HCT116 (cell line): ENCODE measurements around the gene ZNF483. TPM values are rescaled to one million over a fixed set of nuclear protein-coding genes. Genes with fewer than 3 reads are reported as not detected.

Experiments
- ATAC-seq: fragments of 200-7000 bp; cut with Tn5 transposase; 2 replicates; pipeline ENCODE4 v1.9.1; 2020; ENCODE audit warnings: mild to moderate bottlenecking, moderate library complexity
- BruUV-seq: library from RNA; stranded (reverse); fragments of 400-500 nt; replicated peaks from 2 replicates; lab custom pipeline; 2021; lab: Mats Ljungman, UMichigan
- CTCF ChIA-PET: fragments of 300-600 bp; sonication (Branson Sonifier 250); formaldehyde crosslinking; loops from one replicate; lab custom pipeline; 2021; ENCODE audit warnings: antibody characterized with exemption; lab: Charles Lee
- POLR2A ChIA-PET: fragments of 300-600, 350-600 bp; sonication (Branson Sonifier 250); formaldehyde crosslinking; loops from one replicate; lab custom pipeline; 2021; ENCODE audit warnings: antibody characterized with exemption; lab: Charles Lee
- RAD21 ChIA-PET, 2 experiments: fragments of 300-600 bp; sonication (Branson Sonifier 250); formaldehyde crosslinking; loops; one replicate each; lab custom pipeline; 2023; ENCODE audit warnings: low total read pairs in 2 of 2; ENCODE audit not compliant: uncharacterized antibody in 2 of 2, unreplicated experiment in 2 of 2, low non-redundant PET in 1 of 2; lab: Charles Lee
- DNase-seq: peaks from one replicate; pipeline ENCODE4 v3.0.0-alpha.2; 2010; ENCODE audit warnings: low read depth, low spot score
- H2AFZ ChIP-seq: fragments of 200-600 bp; shearing (Covaris generic), sonication (generic); 2 replicates; pipeline ENCODE4 v1.6.1; 2017; ENCODE audit warnings: low read depth, mixed run types, mixed read lengths, antibody characterized with exemption, low read length; ENCODE audit not compliant: poor library complexity, severe bottlenecking
- H3K27ac ChIP-seq: 2 replicates; pipeline ENCODE4 v1.5.1; 2012; ENCODE audit warnings: low read depth, low read length
- H3K27me3 ChIP-seq: fragments of 200-600 bp; sonication (generic); 2 replicates; pipeline ENCODE4 v1.6.1; 2016; ENCODE audit warnings: mixed run types, low read length, mixed read lengths; ENCODE audit not compliant: insufficient read depth
- H3K36me3 ChIP-seq, 2 experiments: fragments of 200-500 bp in 1 of 2; fragments of 200-600 bp in 1 of 2; sonication (Bioruptor generic) in 1 of 2; sonication (generic) in 1 of 2; 2 replicates each; pipeline versions ENCODE4 v1.5.1 to v1.6.1; 2014 to 2016; ENCODE audit warnings: low read length in 2 of 2, inconsistent platforms in 1 of 2, mixed read lengths in 1 of 2, mixed run types in 1 of 2; ENCODE audit not compliant: insufficient read depth in 2 of 2, control insufficient read depth in 1 of 2
- H3K4me1 ChIP-seq, 2 experiments: fragments of 200-600 bp in 1 of 2; sonication (generic) in 1 of 2; 2 replicates each; pipeline versions ENCODE4 v1.5.1 to v1.6.1; 2012 to 2017; ENCODE audit warnings: low read length in 2 of 2, inconsistent platforms in 1 of 2, mild to moderate bottlenecking in 1 of 2, mixed read lengths in 1 of 2, mixed run types in 1 of 2, moderate library complexity in 1 of 2; ENCODE audit not compliant: insufficient read depth in 2 of 2, control insufficient read depth in 1 of 2
- H3K4me2 ChIP-seq: fragments of 200-600 bp; sonication (generic); 2 replicates; pipeline ENCODE4 v1.6.1; 2017; ENCODE audit warnings: mixed run types, low read length, mixed read lengths
- H3K4me3 ChIP-seq, 2 experiments: fragments of 200-600 bp in 1 of 2; sonication (generic) in 1 of 2; replicated peaks in 1 of 2; 2 replicates each; pipeline ENCODE4 v1.5.1; 2011 to 2016; ENCODE audit warnings: low read length in 2 of 2, control low read depth in 1 of 2, low read depth in 1 of 2, mild to moderate bottlenecking in 1 of 2, mixed read lengths in 1 of 2, mixed run types in 1 of 2
- H3K79me2 ChIP-seq: fragments of 200-600 bp; sonication (generic); 2 replicates; pipeline ENCODE4 v1.6.1; 2017; ENCODE audit warnings: mild to moderate bottlenecking, mixed run types, low read length, moderate library complexity, mixed read lengths; ENCODE audit not compliant: insufficient read depth
- H3K9ac ChIP-seq: fragments of 200-600 bp; sonication (generic); 2 replicates; pipeline ENCODE4 v1.6.1; 2016; ENCODE audit warnings: low read length, mixed read lengths
- H3K9me2 ChIP-seq: fragments of 200-600 bp; sonication (generic), shearing (Covaris generic); 2 replicates; pipeline ENCODE4 v1.6.1; 2017; ENCODE audit warnings: mixed run types, mild to moderate bottlenecking, moderate library complexity; ENCODE audit not compliant: insufficient read depth
- H3K9me3 ChIP-seq, 2 experiments: fragments of 200-500 bp in 1 of 2; fragments of 200-600 bp in 1 of 2; sonication (Bioruptor generic) in 1 of 2; sonication (generic) in 1 of 2; 2 replicates each; pipeline ENCODE4 v1.6.1; 2014 to 2017; ENCODE audit warnings: low read length in 2 of 2, mixed read lengths in 2 of 2, inconsistent platforms in 1 of 2, low read depth in 1 of 2, mild to moderate bottlenecking in 1 of 2, mixed run types in 1 of 2, moderate library complexity in 1 of 2; ENCODE audit not compliant: control insufficient read depth in 1 of 2, insufficient read depth in 1 of 2
- H4K20me1 ChIP-seq: fragments of 200-600 bp; sonication (generic), shearing (Covaris generic); 2 replicates; pipeline ENCODE4 v1.6.1; 2017; ENCODE audit warnings: mixed run types, mild to moderate bottlenecking, moderate library complexity; ENCODE audit not compliant: insufficient read depth
- CTCF ChIP-seq, 3 experiments: fragments of 200-600 bp in 1 of 3; sonication (generic) in 1 of 3; IDR thresholded peaks in 2 of 3; conservative IDR thresholded peaks in 1 of 3; 2 replicates each; pipeline ENCODE4 v1.5.1; 2012 to 2017; ENCODE audit warnings: low read depth in 2 of 3, low read length in 2 of 3, antibody characterized with exemption in 1 of 3, borderline replicate concordance in 1 of 3, control low read depth in 1 of 3, mild to moderate bottlenecking in 1 of 3, mixed read lengths in 1 of 3, mixed run types in 1 of 3, moderate library complexity in 1 of 3; ENCODE audit not compliant: insufficient read depth in 1 of 3
- JUND ChIP-seq: IDR thresholded peaks from 2 replicates; pipeline ENCODE4 v1.6.1; 2012
- POLR2AphosphoS5 ChIP-seq: IDR thresholded peaks from 2 replicates; pipeline ENCODE4 v1.6.1; 2011; ENCODE audit warnings: mild to moderate bottlenecking, low read depth, low read length, moderate library complexity
- RAD21 ChIP-seq: IDR thresholded peaks from 2 replicates; pipeline ENCODE4 v1.6.1; 2012; ENCODE audit warnings: low read depth, mild to moderate bottlenecking
- SP1 ChIP-seq: IDR thresholded peaks from 2 replicates; pipeline ENCODE4 v1.6.1; 2012; ENCODE audit warnings: low read depth
- intact Hi-C: fragments of 100-400 bp; cut with micrococcal nuclease; formaldehyde crosslinking; loops from 2 replicates; pipeline ENCODE4 v1.10.0; 2022
- total RNA-seq: library from RNA; stranded (reverse); gene quantifications from one replicate; pipeline ENCODE4 v1.2.1, GENCODE V29; 2021; ENCODE audit not compliant: unreplicated experiment

ZNF483 gene
- total RNA-seq, 1 experiment from 2014 or later, result 5.0 TPM

- peak overlapping the region; percentile 65 for H3K27ac ChIP-seq
- no peaks in the 10 kb centered on the region for H3K9me3 ChIP-seq
- H3K4me1 ChIP-seq, result peaks cover 7 to 12% of the 10 kb centered on the region in 2 experiments; a peak in 3 of 4 replicates
- H3K9me2 ChIP-seq, result no peaks in the 10 kb centered on the region
- ChIA-PET CTCF (interaction anchor here (0.9 to 3.0 kb wide), 8 partner anchors 18 to 486 kb away, joined by 3 to 38 read pairs (median 6); partner anchors contain the start of gene DNAJC25), POLR2A (interaction anchor here (1.0 to 1.8 kb wide), 3 partner anchors 10 to 33 kb away, joined by 3 to 8 read pairs (median 3); partner anchors contain the start of gene DNAJC25), RAD21 (interaction anchor here (0.7 to 1.8 kb wide), 3 partner anchors 23 to 402 kb away, joined by 3 to 11 read pairs (median 3); no protein-coding TSS in a partner anchor)
- H3K36me3 ChIP-seq, result peaks cover 17 to 20% of the 10 kb centered on the region in 2 experiments; a peak in 3 of 4 replicates
- H3K4me2 ChIP-seq, result peak overlapping the region; percentile 99
- BruUV-seq, result no TSS peak
- H3K79me2 ChIP-seq, result 0 out of 2 replicates have a peak, but pooled peaks cover 4% of the 10 kb centered on the region
- no peaks in the 10 kb centered on the region for H3K27me3 ChIP-seq
- peak overlapping the region; percentile 68 for H3K9ac ChIP-seq
- DNase-seq (peak; percentile 63), ATAC-seq (peak; percentile 54)
- peak; percentile 68 to 78 (median 69); a peak in 5 of 6 replicates for TF ChIP-seq CTCF (IDR thresholded peaks at IDR 0.05 in 2 of 3, conservative IDR thresholded peaks at IDR 0.05 in 1 of 3; ENCODE audit: borderline replicate concordance in 1 of 3, insufficient read depth in 1 of 3, low read depth in 2 of 3, low read length in 2 of 3)
- peak; percentile 87 for TF ChIP-seq RAD21
- TF ChIP-seq JUND, result no peak
- 0 out of 2 replicates have a peak, but pooled peaks have one; percentile 14 for TF ChIP-seq POLR2AphosphoS5
- TF ChIP-seq SP1, result peak; percentile 17; the same call in 1 of the 2 replicates
- H4K20me1 ChIP-seq, result no peaks in the 10 kb centered on the region
- H3K4me3 ChIP-seq, result peak overlapping the region; percentile 69 to 85
- peak overlapping the region; percentile 65 for H2AFZ ChIP-seq
- intact Hi-C loops, result loop anchor here (1.0 to 10.0 kb wide), 5 partner anchors 24 to 476 kb away; no protein-coding TSS in a partner anchor
These were observed 73.1 kb downstream of the ZNF483 start for GRCh38 chr9:111597852-111598732.
